Measurements from ENCODE around the gene AGPAT1. TPM values are rescaled to one million over a fixed set of nuclear protein-coding genes. Genes with fewer than 3 reads are reported as not detected.

Gene AGPAT1
- total and polyA plus RNA-seq, 2 of the 13 experiments (the other 11 are each of a cell fraction or from before 2014, with no cell fraction given): 51.3 to 139 TPM

DNA sequence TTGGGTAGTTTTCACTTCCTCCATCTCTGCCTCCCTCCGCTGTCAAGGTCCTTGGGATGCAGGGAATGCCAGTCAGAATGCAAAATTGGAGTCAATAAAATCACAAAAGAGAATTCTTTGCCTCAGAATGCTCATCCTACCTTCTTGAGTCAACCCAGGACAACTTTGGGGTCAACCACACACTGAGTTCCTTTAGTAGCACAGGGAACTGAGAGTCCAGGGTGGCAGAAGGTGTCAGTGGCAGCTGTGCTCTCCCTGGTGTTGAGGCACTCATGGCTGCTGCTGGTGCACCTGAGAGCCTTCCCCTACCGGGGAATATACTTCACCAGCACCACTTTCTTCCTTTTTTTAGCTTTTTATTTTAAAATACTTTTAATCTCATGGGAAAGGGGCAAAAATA, 48.8 kb upstream of the AGPAT1 start (continued):
- no peak for TF ChIP-seq CTCF (CRISPR knock-in tag; IDR thresholded peaks at IDR 0.05)
- no peak for TF ChIP-seq TCF7 (IDR thresholded peaks at IDR 0.05; ENCODE audit: low read depth)
- TF ChIP-seq ETV5 (CRISPR knock-in tag; IDR thresholded peaks at IDR 0.05; ENCODE audit: borderline replicate concordance): no peak

GRCh38 chr6:32223258-32224235, 47.7 kb upstream of the AGPAT1 start, which contains the start of gene NOTCH4:
TSS of gene NOTCH4 (minus strand) at chr6:32224067. CDS start at chr6:32223928, 139 bp downstream.
- FAIRE-seq (no peak), ATAC-seq (no peak), DNase-seq (ENCODE audit: low spot score) (no peak)
- WGBS (ENCODE audit: low lambda C conversion rate): 19% methylated on average over 20 of the region's 20 CpGs
- H3K36me3 ChIP-seq (replicated peaks in 1 of 2; ENCODE audit: control insufficient read depth in 1 of 2, insufficient read depth in 2 of 2, low read length in 2 of 2): no peaks in the 10 kb centered on the region
- no peak within 1 kb of the TSS for H3K27ac ChIP-seq (ENCODE audit: extremely low read length, insufficient read depth, low read length)
- H4K20me1 ChIP-seq (ENCODE audit: insufficient read depth, low read length): no peaks in the 10 kb centered on the region
- H3K9me3 ChIP-seq (ENCODE audit: low read length): no peaks in the 10 kb centered on the region
- BruUV-seq (replicated peaks): no TSS peak
- intact Hi-C loops (cut with micrococcal nuclease; ENCODE audit: unreplicated experiment): no loop called here
- H3K4me3 ChIP-seq (replicated peaks in 1 of 3; ENCODE audit: insufficient read depth in 1 of 3, low read depth in 2 of 3, low read length in 3 of 3): no peak within 1 kb of the TSS
- no peaks in the 10 kb centered on the region for H3K79me2 ChIP-seq (ENCODE audit: insufficient read depth, low read length)
- in situ Hi-C loops (cut with HindIII; ENCODE audit: extremely low pct_ligation_motif_present, low pct_unique_long_range_greater_than_20kb): no loop called here
- no peak for TF ChIP-seq TFDP2 (CRISPR knock-in tag; IDR thresholded peaks at IDR 0.05)
- TF ChIP-seq, protein P1, sequence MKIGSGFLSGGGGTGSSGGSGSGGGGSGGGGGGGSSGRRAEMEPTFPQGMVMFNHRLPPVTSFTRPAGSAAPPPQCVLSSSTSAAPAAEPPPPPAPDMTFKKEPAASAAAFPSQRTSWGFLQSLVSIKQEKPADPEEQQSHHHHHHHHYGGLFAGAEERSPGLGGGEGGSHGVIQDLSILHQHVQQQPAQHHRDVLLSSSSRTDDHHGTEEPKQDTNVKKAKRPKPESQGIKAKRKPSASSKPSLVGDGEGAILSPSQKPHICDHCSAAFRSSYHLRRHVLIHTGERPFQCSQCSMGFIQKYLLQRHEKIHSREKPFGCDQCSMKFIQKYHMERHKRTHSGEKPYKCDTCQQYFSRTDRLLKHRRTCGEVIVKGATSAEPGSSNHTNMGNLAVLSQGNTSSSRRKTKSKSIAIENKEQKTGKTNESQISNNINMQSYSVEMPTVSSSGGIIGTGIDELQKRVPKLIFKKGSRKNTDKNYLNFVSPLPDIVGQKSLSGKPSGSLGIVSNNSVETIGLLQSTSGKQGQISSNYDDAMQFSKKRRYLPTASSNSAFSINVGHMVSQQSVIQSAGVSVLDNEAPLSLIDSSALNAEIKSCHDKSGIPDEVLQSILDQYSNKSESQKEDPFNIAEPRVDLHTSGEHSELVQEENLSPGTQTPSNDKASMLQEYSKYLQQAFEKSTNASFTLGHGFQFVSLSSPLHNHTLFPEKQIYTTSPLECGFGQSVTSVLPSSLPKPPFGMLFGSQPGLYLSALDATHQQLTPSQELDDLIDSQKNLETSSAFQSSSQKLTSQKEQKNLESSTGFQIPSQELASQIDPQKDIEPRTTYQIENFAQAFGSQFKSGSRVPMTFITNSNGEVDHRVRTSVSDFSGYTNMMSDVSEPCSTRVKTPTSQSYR (CRISPR knock-in tag; IDR thresholded peaks at IDR 0.05; ENCODE audit: borderline replicate concordance): no peak
- TF ChIP-seq ZNF557 (CRISPR knock-in tag; IDR thresholded peaks at IDR 0.05): no peak
- TF ChIP-seq TEAD3 (CRISPR knock-in tag; optimal IDR thresholded peaks at IDR 0.05; ENCODE audit: borderline replicate concordance): no peak
- no peak for TF ChIP-seq ZNF674 (CRISPR knock-in tag; IDR thresholded peaks at IDR 0.05; ENCODE audit: low read depth)
- no peak for TF ChIP-seq DR1 (CRISPR knock-in tag; IDR thresholded peaks at IDR 0.05)
- no peak for TF ChIP-seq NR2F1 (CRISPR knock-in tag; IDR thresholded peaks at IDR 0.05)
- no peak within 1 kb of the TSS for H3K9ac ChIP-seq (ENCODE audit: insufficient read depth, low read depth, low read length)
- POLR2A ChIA-PET: no interaction called here
- H3K27me3 ChIP-seq (ENCODE audit: control insufficient read depth in 1 of 2, insufficient read depth in 2 of 2, low read length in 2 of 2): peaks cover 2 to 63% of the 10 kb centered on the region in 2 experiments; a peak in 4 of 5 replicates
- H3K4me1 ChIP-seq (ENCODE audit: insufficient read depth, low read length): no peaks in the 10 kb centered on the region
- no peak within 1 kb of the TSS for H2AFZ ChIP-seq (ENCODE audit: low read length)
- CTCF ChIA-PET (ENCODE audit: low intra/inter-chr PET ratio, low total read pairs): no interaction called here
- H3K4me2 ChIP-seq (ENCODE audit: low read depth, low read length): no peak within 1 kb of the TSS
